Heart right ventricle (tissue), 16 donors: ENCODE measurements around the gene OR12D3. TPM values are rescaled to one million over a fixed set of nuclear protein-coding genes. Genes with fewer than 3 reads are reported as not detected.
"Not testable (repeated sequence)": the region's sequence is repeated elsewhere in the genome, so short reads cannot be mapped to it uniquely, and the experiment has no call there.

Experiments used
- ATAC-seq, 8 donors: fragments of 200-7000 bp; cut with Tn5 transposase; one replicate each; pipeline ENCODE4 v1.9.1; 2020; ENCODE audit warnings: mild to moderate bottlenecking in 8 of 8, moderate library complexity in 8 of 8, moderate number of reproducible peaks in 1 of 8
- DNase-seq, 2 donors: peaks; one replicate each; pipeline ENCODE4 v3.0.0-alpha.2; 2020
- H3K27ac ChIP-seq, 10 donors: fragments of 200-600 bp; sonication (generic) in 2 of 10; one replicate each; pipeline versions ENCODE4 v1.5.0 to v1.8.0; 2020 to 2022; ENCODE audit warnings: mild to moderate bottlenecking in 3 of 10
- H3K27me3 ChIP-seq, 7 donors: fragments of 200-600 bp; one replicate each; pipeline ENCODE4 v1.8.0; 2021 to 2022; ENCODE audit warnings: mild to moderate bottlenecking in 2 of 7
- H3K36me3 ChIP-seq, 9 donors: fragments of 200-600 bp; sonication (generic) in 1 of 9; one replicate each; pipeline versions ENCODE4 v1.5.0 to v1.8.0; 2020 to 2022; ENCODE audit warnings: mild to moderate bottlenecking in 2 of 9
- H3K4me1 ChIP-seq, 9 donors: fragments of 200-600 bp; sonication (generic) in 1 of 9; one replicate each; pipeline versions ENCODE4 v1.5.0 to v1.8.0; 2020 to 2022; ENCODE audit warnings: mild to moderate bottlenecking in 4 of 9
- H3K4me3 ChIP-seq, 10 donors: fragments of 200-600 bp; sonication (generic) in 2 of 10; one replicate each; pipeline versions ENCODE4 v1.5.0 to v1.8.0; 2020 to 2022; ENCODE audit warnings: mild to moderate bottlenecking in 7 of 10, moderate library complexity in 2 of 10
- H3K9me3 ChIP-seq, 11 donors: fragments of 200-600 bp in 10 of 11; sonication (generic) in 2 of 11; one replicate each; pipeline versions ENCODE4 v1.5.0 to v1.8.0; 2013 to 2022; ENCODE audit warnings: mild to moderate bottlenecking in 2 of 11, control low read depth in 1 of 11, moderate library complexity in 1 of 11
- WGBS, 2 donors: extraction: QIAGEN DNeasy Blood & Tissue Kit; methylation state at CpG; one replicate each; pipeline ENCODE4 v1.1.7; 2013; ENCODE audit warnings: inconsistent platforms in 1 of 2; 5-methylcytosine and 5-hydroxymethylcytosine counted together
- intact Hi-C, 10 donors: fragments of 100-400 bp; cut with DNase I; formaldehyde crosslinking; loops; one replicate each; pipeline versions ENCODE4 v1.11.1 to v1.14.2; 2022
- polyA plus RNA-seq, 2 donors: library from polyadenylated mRNA; stranded (reverse); fragments of 200-250 nt; gene quantifications; one replicate each; pipeline ENCODE4 v1.2.3, GENCODE V29; 2013
- total RNA-seq, 10 donors: library from RNA; stranded (reverse); fragmentation: NEBNext Ultra II Directional in 3 of 10; extraction: Animal tissue kit (Norgen Biotek cat#: 25700) in 3 of 10; gene quantifications; one replicate each; pipeline versions ENCODE4 v1.2.1 to v1.2.4, GENCODE V29; 2021 to 2023
- TF ChIP-seq, protein P1 (sequence below), 9 donors: fragments of 200-600 bp; sonication (generic) in 2 of 9; IDR thresholded peaks; one replicate each; pipeline versions ENCODE4 v1.5.0 to v1.8.0; 2021 to 2022; ENCODE audit warnings: antibody characterized with exemption in 9 of 9, mild to moderate bottlenecking in 5 of 9, moderate library complexity in 1 of 9
- donor health status: Arrhythmogenic right ventricular cardiomyopathy.
- donor health status: ischemic (EF 13 %, LVEDD 7.1; RV severe dilation, severe dysfunction).
- donor health status: healthy with polysubstance abuse.
- donor health status: DM: no; HTN: yes; CAD: no.
- donor health status: DM: no; HTN: no; CAD: no.
- donor health status: ischemic (EF 25% LVEDD 6.9; RV normal size, moderate dysfunction).
- donor health status: ischemic (EF 25% LVEDD 5.7; RV mildly dilated, moderate dysfunction).
- donor health status: healthy.
- donor health status: DM: yes; HTN: yes; CAD: no.
- donor health status: Ischemic cardiomyopathy.
- donor health status: ischemic (EF 35%, LVEDD 5.7; RV mildly dilated, moderate dysfunction).
- donor health status: nonischemic (EF 11% LVEDD 7.7; RV severe dilation, severe dysfunction).
- donor health status: DM: yes; HTN: yes; CAD: no.
- donor health status: PGD.
- donor health status: ischemic (EF 29% LVEDD 5.4; RV normal size, mild dysfunction).
- donor health status: nonischemic (EF 23%, LVEDD 6.1; RV moderate dilation, normal function).

OR12D3 gene
- total and polyA plus RNA-seq, 12 donors = not detected

DNA sequence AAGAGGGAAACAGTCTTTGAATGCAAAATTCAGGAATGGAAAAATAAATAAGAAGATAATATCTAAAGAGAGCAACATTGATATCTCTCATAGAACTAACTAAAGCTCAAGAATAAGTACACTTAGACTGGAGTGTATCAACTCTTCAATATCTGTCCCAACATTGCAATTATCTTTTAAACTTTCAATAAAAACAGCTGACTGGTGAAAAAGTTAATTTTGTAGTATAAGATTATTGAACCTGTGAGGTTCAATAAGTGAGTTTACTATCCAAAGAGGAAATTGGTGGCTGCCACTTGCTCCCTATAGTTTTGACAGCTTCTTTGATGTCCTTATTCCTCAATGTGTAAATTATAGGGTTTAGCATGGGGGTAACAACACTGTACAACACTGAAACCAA is 20.1 kb downstream of the OR12D3 start:
- Histone ChIP-seq H3K27ac (no peak overlapping the region), H3K36me3 (no peaks in the 10 kb centered on the region), H3K4me3 (no peak overlapping the region), H3K4me1 (no peaks in the 10 kb centered on the region), H3K27me3 (peaks cover 0 to 10% (median 0%) of the 10 kb centered on the region in 7 donors), H3K9me3 (peaks cover 0 to 24% (median 7%) of the 10 kb centered on the region in 11 donors)
- intact Hi-C loops = no loop called here
- ATAC-seq (no peak), DNase-seq (no peak)
- TF ChIP-seq, protein P1, sequence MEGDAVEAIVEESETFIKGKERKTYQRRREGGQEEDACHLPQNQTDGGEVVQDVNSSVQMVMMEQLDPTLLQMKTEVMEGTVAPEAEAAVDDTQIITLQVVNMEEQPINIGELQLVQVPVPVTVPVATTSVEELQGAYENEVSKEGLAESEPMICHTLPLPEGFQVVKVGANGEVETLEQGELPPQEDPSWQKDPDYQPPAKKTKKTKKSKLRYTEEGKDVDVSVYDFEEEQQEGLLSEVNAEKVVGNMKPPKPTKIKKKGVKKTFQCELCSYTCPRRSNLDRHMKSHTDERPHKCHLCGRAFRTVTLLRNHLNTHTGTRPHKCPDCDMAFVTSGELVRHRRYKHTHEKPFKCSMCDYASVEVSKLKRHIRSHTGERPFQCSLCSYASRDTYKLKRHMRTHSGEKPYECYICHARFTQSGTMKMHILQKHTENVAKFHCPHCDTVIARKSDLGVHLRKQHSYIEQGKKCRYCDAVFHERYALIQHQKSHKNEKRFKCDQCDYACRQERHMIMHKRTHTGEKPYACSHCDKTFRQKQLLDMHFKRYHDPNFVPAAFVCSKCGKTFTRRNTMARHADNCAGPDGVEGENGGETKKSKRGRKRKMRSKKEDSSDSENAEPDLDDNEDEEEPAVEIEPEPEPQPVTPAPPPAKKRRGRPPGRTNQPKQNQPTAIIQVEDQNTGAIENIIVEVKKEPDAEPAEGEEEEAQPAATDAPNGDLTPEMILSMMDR (IDR thresholded peaks at IDR 0.05) = no peak

DNA sequence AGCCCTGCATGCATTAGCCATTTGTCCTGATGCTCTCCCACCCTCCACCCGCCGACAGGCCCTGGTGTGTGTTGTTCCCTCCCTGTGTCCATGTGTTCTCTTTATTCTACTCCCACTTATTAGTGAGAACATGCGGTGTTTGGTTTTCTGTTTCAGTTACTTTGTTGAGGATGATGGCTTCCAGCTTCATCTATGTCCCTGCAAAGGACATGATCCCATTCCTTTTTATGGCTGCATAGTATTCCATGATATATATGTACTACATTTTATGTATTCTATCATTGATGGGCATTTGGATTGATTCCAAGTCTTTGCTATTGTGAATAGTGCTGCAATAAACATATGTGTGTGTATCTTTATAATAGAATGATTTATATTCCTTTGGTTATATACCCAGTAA is 25.7 kb downstream of the OR12D3 start:
- intact Hi-C loops, H3K4me3 ChIP-seq, H3K4me1 ChIP-seq, H3K27ac ChIP-seq, H3K27me3 ChIP-seq, DNase-seq, ATAC-seq, H3K36me3 ChIP-seq: not testable (repeated sequence)
- WGBS, 2 donors = 88 to 92% methylated on average over 3 of the region's 3 CpGs
- H3K9me3 ChIP-seq = peaks cover 0 to 33% (median 7%) of the 10 kb centered on the region in 11 donors

DNA sequence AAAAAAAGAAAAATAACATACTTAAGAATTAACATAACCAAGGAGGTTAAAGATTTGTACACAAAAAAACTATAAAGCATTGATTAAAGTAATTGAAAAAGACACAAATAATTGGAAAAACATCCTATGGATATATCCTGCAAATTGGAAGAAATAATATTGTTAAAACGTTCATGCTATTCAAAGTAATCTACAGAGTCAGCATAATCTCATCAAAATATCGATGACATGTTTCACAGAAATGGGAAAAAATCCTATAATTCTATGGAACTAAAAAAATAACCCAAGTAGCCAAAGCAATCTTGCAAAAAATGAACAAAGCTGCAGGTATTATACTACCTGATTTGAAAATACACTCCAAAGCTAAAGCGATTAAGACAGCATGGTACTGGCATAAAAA is 29.7 kb downstream of the OR12D3 start:
- no peaks in the 10 kb centered on the region for H3K36me3 ChIP-seq
- peaks cover 0 to 14% (median 3%) of the 10 kb centered on the region in 11 donors for H3K9me3 ChIP-seq
- WGBS, 2 donors = 58 to 71% methylated on average over 3 of the region's 3 CpGs
- TF ChIP-seq, protein P1 (IDR thresholded peaks at IDR 0.05) = no peak
- H3K4me3 ChIP-seq = no peak overlapping the region
- H3K27ac ChIP-seq = no peak overlapping the region
- H3K27me3 ChIP-seq = no peaks in the 10 kb centered on the region
- no peak for DNase-seq
- no peaks in the 10 kb centered on the region for H3K4me1 ChIP-seq
- intact Hi-C loops = no loop called here
- ATAC-seq = no peak

DNA sequence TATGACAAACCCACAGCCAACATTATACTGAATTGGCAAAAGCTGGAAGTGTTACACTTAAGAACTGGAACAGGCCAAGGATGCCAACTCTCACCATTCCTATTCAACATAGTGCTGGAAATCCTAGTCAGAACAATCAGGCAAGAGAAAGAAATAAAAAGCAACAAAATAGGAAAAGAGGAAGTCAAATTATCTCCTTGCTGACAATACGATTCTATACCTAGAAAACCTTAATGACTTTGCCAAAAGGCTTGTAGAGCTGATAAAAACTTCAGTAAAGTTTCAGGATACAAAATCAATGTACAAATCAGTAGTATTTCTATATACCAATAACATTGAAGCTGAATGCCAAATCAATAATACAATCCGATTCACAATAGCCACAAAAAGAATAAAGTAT is 38.8 kb downstream of the OR12D3 start:
- DNase-seq = no peak
- TF ChIP-seq, protein P1 (IDR thresholded peaks at IDR 0.05) = no peak
- peaks cover 0 to 2% (median 0%) of the 10 kb centered on the region in 7 donors for H3K27me3 ChIP-seq
- no peak for ATAC-seq
- H3K4me1 ChIP-seq = no peaks in the 10 kb centered on the region
- no peak overlapping the region for H3K4me3 ChIP-seq
- H3K36me3 ChIP-seq = no peaks in the 10 kb centered on the region
- WGBS, 2 donors = 67 to 69% methylated on average over 2 of the region's 2 CpGs
- intact Hi-C loops = no loop called here
- no peak overlapping the region for H3K27ac ChIP-seq
- H3K9me3 ChIP-seq = peaks cover 0 to 9% (median 0%) of the 10 kb centered on the region in 11 donors

DNA sequence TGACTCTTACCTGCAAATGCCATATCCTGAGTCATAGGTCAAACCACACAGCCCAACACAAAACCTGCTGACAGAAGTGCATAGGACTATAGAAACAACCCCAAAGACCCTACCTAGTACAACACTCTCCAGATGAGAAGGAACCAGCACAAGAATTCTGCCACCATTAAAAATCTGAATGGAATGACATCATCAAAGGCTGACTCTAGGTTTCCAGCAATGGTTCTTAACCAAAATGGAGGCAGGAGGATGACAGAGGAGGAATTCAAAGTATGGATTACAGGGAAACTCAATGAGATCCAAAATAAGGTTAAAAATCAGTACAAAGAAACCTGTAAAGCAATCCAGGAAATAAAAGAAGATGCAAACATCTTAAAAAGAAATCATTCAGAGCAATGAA is 42.4 kb downstream of the OR12D3 start:
- Histone ChIP-seq H3K9me3 (peaks cover 0 to 9% (median 0%) of the 10 kb centered on the region in 11 donors), H3K4me1 (no peaks in the 10 kb centered on the region), H3K4me3 (no peak overlapping the region), H3K27me3 (peaks cover 0 to 12% (median 0%) of the 10 kb centered on the region in 7 donors), H3K36me3 (no peaks in the 10 kb centered on the region), H3K27ac (no peak overlapping the region)
- TF ChIP-seq, protein P1 (IDR thresholded peaks at IDR 0.05) = no peak
- intact Hi-C loops = no loop called here
- ATAC-seq (no peak), DNase-seq (no peak)
